Activated CD4-positive, alpha-beta T cell treated with anti-CD3 and anti-CD28 coated beads, Interleukin-2, amount 50 U/mL, for 48 hours (primary cell): ENCODE measurements around the gene INO80C.
"Not testable (repeated sequence)": the region's sequence is repeated elsewhere in the genome, so short reads cannot be mapped to it uniquely, and the experiment has no call there.

Source experiments
- DNase-seq, 2 experiments: peaks; one replicate each; pipeline ENCODE4 v3.0.0-alpha.2; 2020

INO80C gene

GRCh38 chr18:35512761-35513160 lies 15.0 kb upstream of the INO80C start:
- DNase-seq, result no peak

DNA sequence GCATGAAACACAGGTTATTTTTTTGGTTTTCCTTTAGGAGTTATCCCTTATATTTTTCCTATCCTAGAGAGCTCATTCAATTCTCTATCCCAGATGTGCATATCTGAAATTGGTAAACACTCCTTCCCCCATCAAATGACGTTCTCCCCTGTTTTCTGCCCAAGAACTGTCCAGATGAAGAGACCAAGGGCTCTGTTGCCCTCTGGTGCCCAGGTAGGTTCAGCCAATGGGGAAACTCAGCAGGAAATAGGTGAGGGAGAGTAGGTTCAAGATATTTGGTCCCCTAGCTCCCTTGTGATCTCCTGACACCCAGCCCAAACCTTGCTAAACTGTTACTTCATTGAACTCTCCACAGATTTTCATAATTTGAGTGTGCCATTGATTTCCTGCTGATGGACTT lies 14.1 kb upstream of the INO80C start:
- DNase-seq, result no peak

- no peak for DNase-seq
Measured at GRCh38 chr18:35511428-35511827, 13.7 kb upstream of the INO80C start.

GRCh38 chr18:35510076-35510651 lies 12.4 kb upstream of the INO80C start:
- no peak for DNase-seq

GRCh38 chr18:35508746-35509338 lies 11.1 kb upstream of the INO80C start:
- no peak for DNase-seq

- DNase-seq, result no peak
Measured at GRCh38 chr18:35508030-35508429, 10.3 kb upstream of the INO80C start.

DNA sequence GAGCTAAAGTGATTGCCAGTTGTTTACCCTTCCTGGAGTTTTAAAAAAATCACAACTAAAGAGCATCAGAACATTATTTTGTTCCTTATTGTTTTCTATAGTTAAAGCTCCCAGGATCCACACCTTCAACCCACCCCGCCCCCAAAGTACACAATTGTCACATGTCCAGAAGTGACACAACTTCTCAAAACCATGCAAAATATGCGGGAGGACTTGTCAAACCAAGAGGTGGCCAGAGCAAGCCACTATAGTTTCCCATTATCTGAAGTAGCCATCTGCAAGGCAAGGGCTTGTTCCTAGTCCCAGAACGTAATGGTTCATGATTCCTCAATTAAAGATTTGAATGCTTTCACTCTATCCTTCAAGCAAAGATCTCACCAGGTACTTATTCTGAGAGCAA lies 9.9 kb upstream of the INO80C start:
- DNase-seq, result no peak

DNA sequence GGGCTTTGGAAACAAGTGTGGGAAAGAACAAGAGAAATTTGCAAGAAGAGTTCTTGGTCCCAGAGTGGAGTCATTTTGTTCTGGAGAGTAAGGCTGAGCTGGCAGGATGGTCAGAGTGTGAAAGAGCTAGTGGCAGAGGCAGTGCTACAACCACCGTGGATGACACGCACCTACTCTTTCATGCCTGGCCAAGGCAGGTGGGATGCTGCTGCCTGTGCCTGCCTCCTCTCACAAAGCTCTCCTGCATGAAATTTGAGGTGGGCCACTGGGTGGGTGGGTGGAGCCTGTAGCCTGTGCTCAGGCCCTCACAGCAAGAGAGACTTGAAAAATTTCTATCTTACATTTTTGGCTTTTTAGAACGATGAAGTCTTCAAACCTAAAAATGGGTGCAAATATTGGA lies 9.4 kb upstream of the INO80C start:
- no peak for DNase-seq

GRCh38 chr18:35506024-35506712 lies 8.4 kb upstream of the INO80C start:
- no peak for DNase-seq

DNA sequence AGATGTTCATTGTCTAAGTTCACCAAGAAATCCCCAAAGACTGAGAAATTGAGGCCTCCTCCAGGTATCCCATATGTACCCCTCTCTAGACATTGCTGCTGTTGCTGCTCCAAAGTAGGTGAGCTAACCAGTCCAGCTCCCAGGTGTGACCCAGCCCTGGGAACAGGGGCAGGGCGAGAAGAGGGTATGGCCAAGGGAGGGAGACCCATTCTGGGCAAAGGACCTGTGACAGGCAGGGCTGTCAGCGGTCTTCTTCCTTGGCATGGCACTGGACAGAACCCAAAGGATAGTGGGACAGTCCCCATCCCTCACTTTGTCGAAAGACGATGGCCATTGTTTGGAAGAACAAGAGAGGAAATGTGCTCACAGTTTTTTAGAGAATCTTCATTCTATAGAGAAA lies 7.2 kb upstream of the INO80C start:
- DNase-seq, result no peak

DNA sequence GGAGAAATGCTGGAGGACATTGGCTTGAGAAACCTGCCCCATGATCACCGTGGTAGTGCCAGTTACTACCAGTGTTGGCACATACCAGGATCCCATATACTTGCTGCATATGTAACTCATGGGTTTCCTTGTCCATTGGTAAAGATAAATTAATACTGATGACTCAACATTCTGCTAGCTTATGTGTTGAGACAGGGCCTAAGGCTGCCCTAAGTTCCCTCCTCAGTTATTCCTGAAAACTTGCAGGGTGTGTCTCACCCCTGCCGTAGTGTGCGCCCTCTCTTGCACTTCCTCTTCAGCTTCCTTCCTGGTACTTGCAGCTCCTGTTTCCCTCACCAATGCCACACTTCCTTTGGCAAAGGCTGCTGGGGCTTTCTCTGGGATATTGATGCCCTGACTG lies 4.3 kb upstream of the INO80C start:
- no peak for DNase-seq

DNA sequence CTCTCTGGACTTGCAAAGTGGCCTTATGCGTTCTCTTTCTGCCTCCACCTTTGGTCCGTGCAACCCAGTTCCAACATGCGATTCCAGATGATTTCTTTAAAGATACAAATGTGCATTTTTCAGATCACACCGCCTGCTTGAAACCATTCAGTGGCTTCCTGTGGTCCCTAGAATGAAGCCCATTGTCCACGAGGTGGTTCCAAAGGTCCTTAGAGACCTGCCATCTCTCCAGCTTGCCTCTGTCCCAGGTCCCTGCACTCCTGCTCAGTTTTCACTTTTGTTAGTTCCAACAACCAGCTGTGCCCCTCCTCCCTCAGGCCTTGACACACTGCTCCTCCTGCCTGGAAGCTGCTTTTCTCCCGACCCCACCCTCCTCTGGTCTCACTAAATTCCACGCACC lies 3.6 kb upstream of the INO80C start:
- DNase-seq, result no peak

DNA sequence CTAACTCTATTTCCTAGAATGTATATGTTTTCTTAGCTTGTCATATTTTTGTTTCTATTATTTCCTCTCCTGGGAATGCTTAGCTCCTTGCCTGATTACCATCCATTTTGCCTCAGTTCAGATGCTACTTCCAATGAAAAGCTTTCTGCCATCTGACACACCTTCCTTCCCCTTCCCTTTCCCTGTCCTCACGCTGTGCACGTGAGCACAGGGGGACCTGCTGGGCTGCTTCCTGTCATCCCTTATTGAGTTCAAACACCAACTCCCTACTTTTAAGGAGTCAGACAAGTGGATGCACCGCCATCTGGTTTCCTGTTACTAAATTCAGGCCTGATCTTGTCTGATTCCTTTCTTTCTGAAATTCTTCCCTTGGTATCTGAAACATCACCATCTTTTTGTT lies 2.4 kb upstream of the INO80C start:
- DNase-seq, result no peak

- no peak for DNase-seq
Measured at GRCh38 chr18:35497027-35497369, 762 bp downstream of the INO80C start.

DNA sequence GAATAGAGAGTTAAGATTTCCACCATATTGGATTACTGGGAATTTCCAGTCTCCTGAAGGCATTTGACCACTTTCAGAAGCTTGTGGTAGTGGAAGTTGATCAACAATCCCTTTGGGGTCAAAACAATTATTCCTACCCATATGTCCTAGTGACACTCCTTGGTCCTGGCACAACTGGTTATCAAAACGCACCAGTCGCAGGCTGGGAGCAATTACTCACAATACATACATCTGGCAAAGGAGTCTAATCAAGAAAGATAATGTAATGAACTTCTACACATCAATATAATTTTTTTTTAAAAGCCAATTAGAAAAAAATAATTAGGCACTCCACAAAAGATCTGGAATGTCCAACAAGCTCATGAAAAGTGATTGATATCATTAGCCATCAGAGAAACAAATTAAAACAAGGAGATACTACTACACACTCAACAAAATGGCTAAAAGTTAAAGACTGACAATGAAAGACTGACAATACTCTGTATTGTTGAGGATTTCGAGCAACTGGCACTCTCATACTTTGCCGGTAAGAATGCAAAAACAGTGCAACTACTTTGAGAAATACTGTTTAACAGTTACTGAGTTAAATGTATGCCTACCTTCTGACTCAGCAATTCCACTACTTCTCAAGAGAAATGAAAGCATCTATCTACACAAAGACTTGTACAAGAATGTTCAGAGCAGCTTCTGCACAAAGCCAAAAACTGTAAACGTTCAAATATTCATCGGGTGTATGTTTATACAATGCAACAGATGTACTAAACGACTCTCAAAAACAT lies 2.0 kb downstream of the INO80C start:
- DNase-seq, result no peak

- DNase-seq, result no peak
Measured at GRCh38 chr18:35494251-35495220, 3.2 kb downstream of the INO80C start.

- DNase-seq, result no peak
Measured at GRCh38 chr18:35491700-35492077, 6.1 kb downstream of the INO80C start.

DNA sequence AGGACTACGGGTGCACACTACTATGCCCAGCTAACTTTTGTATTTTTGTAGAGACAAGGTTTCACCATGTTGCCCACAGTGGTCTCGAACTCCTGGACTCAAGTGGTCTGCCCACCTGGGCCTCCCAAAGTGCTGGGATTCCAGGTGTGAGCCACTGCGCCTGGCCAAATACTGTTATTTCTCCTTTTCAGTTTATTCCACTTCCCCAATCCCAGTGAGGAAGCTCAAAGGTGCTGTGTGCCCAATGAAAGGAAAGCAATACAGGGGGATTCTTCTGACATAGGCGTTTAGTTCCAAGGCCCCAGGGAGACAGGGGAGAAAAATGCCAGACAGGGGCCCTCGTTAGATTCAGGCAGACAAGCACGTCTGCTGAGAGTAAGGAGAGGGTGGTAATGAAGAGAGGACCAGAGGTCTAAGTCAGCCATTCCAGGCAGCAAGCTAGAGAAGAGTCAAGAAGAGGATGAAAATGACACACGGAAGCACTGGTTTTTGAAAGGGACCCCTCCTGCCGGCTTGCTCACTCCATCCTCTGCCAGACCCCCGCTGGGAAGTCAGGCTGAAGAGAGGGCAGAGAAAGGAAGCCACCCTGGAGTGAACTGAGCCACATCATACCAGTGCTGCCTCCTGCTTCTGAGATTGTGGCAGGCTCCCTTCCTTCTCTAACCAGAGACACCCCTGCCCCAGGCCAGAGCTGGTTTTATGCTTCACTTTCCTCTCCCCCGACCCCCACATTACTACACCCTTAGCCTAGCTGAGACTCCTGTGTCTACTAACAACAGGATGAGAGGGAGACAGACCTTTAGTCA lies 6.7 kb downstream of the INO80C start:
- no peak for DNase-seq

DNA sequence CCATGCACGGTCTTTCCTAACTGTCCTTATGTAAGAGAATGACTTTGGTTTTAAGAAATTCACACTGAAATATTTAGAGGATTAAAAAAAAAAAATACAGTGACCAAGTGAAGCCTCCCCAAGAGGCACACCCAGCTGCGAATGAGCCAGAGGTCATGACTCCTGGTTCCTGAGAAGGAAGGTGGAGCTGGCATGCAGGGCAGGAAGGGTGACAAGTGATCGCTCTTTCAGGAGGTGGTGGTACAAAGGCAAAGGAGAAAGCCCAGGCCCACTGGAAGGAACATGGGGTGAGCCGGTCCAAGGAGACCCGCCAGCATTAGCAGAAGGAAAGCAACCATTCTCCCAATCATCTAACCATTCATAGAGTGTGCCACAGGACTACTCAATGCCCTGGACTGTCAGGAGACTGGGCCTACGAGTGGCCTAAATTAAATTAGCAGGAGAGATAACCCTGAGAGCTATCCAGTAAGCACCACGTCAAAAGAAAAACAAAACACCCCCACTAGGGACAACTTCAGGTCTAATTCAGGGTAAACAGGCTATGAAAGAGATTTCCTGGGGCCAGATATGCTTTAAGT lies 7.8 kb downstream of the INO80C start:
- DNase-seq, result no peak

DNA sequence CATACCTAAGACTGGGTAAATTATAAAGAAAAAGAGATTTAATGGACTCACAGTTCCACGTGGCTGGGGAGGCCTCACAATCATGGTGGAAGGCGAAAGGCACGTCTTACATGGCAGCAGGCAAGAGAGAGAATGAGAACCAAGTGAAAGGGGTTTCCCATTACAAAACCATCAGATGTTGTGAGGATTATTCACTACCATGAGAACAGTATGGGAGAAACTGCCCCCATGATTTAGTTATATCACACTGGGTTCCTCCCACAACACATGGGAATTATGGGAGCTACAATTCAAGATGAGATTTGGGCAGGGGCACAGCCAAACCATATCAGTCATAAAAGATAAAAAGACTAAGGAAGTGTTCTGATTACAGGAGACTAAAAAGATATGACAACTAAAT lies 8.5 kb downstream of the INO80C start:
- not testable (repeated sequence) for DNase-seq

- not testable (repeated sequence) for DNase-seq
Measured at GRCh38 chr18:35488396-35488795, 9.4 kb downstream of the INO80C start.

DNA sequence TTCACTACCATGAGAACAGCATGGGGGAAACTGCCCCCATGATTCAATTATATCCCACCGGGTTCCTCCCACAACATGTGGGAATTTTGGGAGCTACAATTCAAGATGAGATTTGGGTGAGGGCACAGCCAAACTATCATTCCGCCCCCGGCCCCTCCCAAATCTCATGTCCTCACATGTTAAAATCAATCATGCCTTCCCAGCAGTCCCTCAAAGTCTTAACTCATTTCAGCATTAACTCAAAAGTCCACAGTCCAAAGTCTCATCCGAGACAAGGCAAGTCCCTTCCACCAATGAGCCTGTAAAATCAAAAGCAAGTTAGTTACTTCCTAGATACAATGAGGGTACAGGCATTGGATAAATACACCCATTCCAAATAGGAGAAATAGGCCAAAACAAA lies 10.2 kb downstream of the INO80C start:
- not testable (repeated sequence) for DNase-seq
